OCI-LY1 (cell line): ENCODE data around the gene VARS1.
"Not testable (repeated sequence)": the region's sequence is repeated elsewhere in the genome, so short reads cannot be mapped to it uniquely, and the experiment has no call there.

Experiments used
- H2AFZ ChIP-seq: fragments of 200-600 bp; sonication (generic), shearing (Covaris generic); 2 replicates; pipeline ENCODE4 v1.6.0; 2014; ENCODE audit warnings: antibody characterized with exemption, mild to moderate bottlenecking, low read length
- H3F3A ChIP-seq: fragments of 200-600 bp; sonication (generic), shearing (Covaris generic); 2 replicates; pipeline ENCODE4 v1.6.0; 2014; ENCODE audit warnings: mild to moderate bottlenecking, antibody characterized with exemption, low read length, moderate library complexity; ENCODE audit not compliant: insufficient read depth
- H3K27ac ChIP-seq: fragments of 200-600 bp; sonication (generic); 2 replicates; pipeline ENCODE4 v1.5.1; 2014; ENCODE audit warnings: low read length, mixed run types, mild to moderate bottlenecking, low read depth; ENCODE audit not compliant: poor library complexity, severe bottlenecking
- H3K27me3 ChIP-seq: fragments of 200-600 bp; sonication (generic); 2 replicates; pipeline ENCODE4 v1.6.0; 2014; ENCODE audit warnings: antibody characterized with exemption, mild to moderate bottlenecking, low read length, moderate library complexity; ENCODE audit not compliant: insufficient read depth
- H3K36me3 ChIP-seq: fragments of 200-600 bp; sonication (generic); 2 replicates; pipeline ENCODE4 v1.6.1; 2014; ENCODE audit warnings: mild to moderate bottlenecking, antibody characterized with exemption, low read length, moderate library complexity, mixed read lengths; ENCODE audit not compliant: insufficient read depth
- H3K4me1 ChIP-seq: fragments of 200-600 bp; sonication (generic); 2 replicates; pipeline ENCODE4 v1.5.1; 2014; ENCODE audit warnings: mild to moderate bottlenecking, low read length, moderate library complexity; ENCODE audit not compliant: insufficient read depth, severe bottlenecking
- H3K4me2 ChIP-seq: fragments of 200-600 bp; sonication (generic), shearing (Covaris generic); 2 replicates; pipeline ENCODE4 v1.6.1; 2014; ENCODE audit warnings: low read length
- H3K4me3 ChIP-seq: fragments of 200-600 bp; sonication (generic); 2 replicates; pipeline ENCODE4 v1.5.1; 2014; ENCODE audit warnings: low read length, low read depth, mild to moderate bottlenecking, mixed read lengths; ENCODE audit not compliant: poor library complexity, severe bottlenecking
- H3K79me2 ChIP-seq: fragments of 200-600 bp; shearing (Covaris generic); 2 replicates; pipeline ENCODE4 v1.6.1; 2016; ENCODE audit warnings: mixed run types, low read length, mixed read lengths; ENCODE audit not compliant: insufficient read depth
- H3K9ac ChIP-seq: fragments of 200-600 bp; sonication (generic), shearing (Covaris generic); 2 replicates; pipeline ENCODE4 v1.6.1; 2014; ENCODE audit warnings: mild to moderate bottlenecking, low read length, mixed read lengths
- H3K9me2 ChIP-seq: fragments of 200-600 bp; sonication (generic), shearing (Covaris generic); 2 replicates; pipeline ENCODE4 v1.6.1; 2014; ENCODE audit warnings: low read depth, mild to moderate bottlenecking, low read length, mixed read lengths
- H3K9me3 ChIP-seq: fragments of 200-600 bp; shearing (Covaris generic); 2 replicates; pipeline ENCODE4 v1.6.1; 2014; ENCODE audit warnings: low read length, mixed read lengths
- H4K20me1 ChIP-seq: fragments of 200-600 bp; sonication (generic), shearing (Covaris generic); 2 replicates; pipeline ENCODE4 v1.6.0; 2016; ENCODE audit warnings: mild to moderate bottlenecking, low read length; ENCODE audit not compliant: insufficient read depth
- EZH2 ChIP-seq: fragments of 200-600 bp; sonication (generic), shearing (Covaris generic); IDR thresholded peaks from 2 replicates; pipeline ENCODE4 v1.8.0; 2017; ENCODE audit warnings: borderline replicate concordance, mixed run types, mild to moderate bottlenecking, antibody characterized with exemption, low read length, moderate library complexity, mixed read lengths
- TF ChIP-seq, protein P1 (sequence below): fragments of 200-600 bp; sonication (generic), shearing (Covaris generic); IDR thresholded peaks from 2 replicates; pipeline ENCODE4 v1.5.1; 2017; ENCODE audit warnings: mild to moderate bottlenecking, antibody characterized with exemption, low read length, moderate library complexity, mixed read lengths

Gene VARS1

DNA sequence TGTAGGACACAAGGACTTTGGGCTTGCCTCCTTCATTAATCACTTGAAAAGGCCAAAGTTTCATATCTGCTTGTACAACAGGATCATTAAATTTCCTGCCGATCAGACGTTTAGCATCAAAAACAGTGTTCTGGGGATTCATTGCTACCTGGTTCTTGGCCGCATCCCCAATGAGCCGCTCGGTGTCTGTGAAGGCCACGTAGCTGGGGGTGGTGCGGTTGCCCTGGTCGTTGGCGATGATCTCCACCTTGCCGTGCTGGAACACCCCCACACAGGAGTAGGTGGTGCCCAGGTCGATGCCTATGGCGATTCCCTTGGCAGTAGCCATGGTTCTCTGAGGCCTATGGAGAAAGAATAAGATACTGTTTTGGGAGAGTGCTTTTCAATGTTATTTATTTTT is 16.1 kb upstream of the VARS1 start:
- no peaks in the 10 kb centered on the region for H3K79me2 ChIP-seq
- no peak overlapping the region for H2AFZ ChIP-seq

DNA sequence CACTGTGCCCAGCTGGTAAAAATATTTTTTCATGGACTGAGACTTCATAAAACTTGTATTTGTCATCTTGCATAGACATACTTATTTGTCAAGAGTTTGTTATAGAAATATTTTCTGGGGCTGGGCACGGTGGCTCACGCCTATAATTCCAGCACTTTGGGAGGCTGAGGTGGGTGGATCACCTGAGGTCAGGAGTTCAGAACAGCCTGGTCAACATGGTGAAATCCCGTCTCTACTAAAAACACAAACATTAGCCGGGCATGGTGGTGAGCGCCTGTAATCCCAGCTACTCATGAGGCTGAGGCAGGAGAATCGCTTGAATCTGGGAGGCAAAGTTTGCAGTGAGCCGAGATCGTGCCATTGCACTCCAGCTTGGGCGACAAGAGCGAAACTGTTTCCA is 13.0 kb upstream of the VARS1 start:
- not testable (repeated sequence) for H3K27ac ChIP-seq, H3K79me2 ChIP-seq, H3K4me3 ChIP-seq, H2AFZ ChIP-seq, H3K27me3 ChIP-seq, H3K9ac ChIP-seq, H3K4me2 ChIP-seq, H3K36me3 ChIP-seq, H3K9me2 ChIP-seq, H4K20me1 ChIP-seq, H3K9me3 ChIP-seq, H3F3A ChIP-seq
- peaks cover 14% of the 10 kb centered on the region for H3K4me1 ChIP-seq

More for the DNA sequence above, 16.1 kb upstream of the VARS1 start:
- no peak for TF ChIP-seq EZH2
- TF ChIP-seq, protein P1, sequence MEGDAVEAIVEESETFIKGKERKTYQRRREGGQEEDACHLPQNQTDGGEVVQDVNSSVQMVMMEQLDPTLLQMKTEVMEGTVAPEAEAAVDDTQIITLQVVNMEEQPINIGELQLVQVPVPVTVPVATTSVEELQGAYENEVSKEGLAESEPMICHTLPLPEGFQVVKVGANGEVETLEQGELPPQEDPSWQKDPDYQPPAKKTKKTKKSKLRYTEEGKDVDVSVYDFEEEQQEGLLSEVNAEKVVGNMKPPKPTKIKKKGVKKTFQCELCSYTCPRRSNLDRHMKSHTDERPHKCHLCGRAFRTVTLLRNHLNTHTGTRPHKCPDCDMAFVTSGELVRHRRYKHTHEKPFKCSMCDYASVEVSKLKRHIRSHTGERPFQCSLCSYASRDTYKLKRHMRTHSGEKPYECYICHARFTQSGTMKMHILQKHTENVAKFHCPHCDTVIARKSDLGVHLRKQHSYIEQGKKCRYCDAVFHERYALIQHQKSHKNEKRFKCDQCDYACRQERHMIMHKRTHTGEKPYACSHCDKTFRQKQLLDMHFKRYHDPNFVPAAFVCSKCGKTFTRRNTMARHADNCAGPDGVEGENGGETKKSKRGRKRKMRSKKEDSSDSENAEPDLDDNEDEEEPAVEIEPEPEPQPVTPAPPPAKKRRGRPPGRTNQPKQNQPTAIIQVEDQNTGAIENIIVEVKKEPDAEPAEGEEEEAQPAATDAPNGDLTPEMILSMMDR = no peak
- no peaks in the 10 kb centered on the region; the same call in 1 of the 2 replicates for H3K27me3 ChIP-seq
- peaks cover 9% of the 10 kb centered on the region for H3K4me1 ChIP-seq
- no peaks in the 10 kb centered on the region for H3K36me3 ChIP-seq
- H3K4me3 ChIP-seq = no peak overlapping the region
- H3K9me2 ChIP-seq = no peaks in the 10 kb centered on the region
- H3K9me3 ChIP-seq = no peaks in the 10 kb centered on the region
- no peak overlapping the region for H3K27ac ChIP-seq
- H3K4me2 ChIP-seq = no peak overlapping the region
- H3K9ac ChIP-seq = no peak overlapping the region
- H3F3A ChIP-seq = no peaks in the 10 kb centered on the region
- H4K20me1 ChIP-seq = no peaks in the 10 kb centered on the region

DNA sequence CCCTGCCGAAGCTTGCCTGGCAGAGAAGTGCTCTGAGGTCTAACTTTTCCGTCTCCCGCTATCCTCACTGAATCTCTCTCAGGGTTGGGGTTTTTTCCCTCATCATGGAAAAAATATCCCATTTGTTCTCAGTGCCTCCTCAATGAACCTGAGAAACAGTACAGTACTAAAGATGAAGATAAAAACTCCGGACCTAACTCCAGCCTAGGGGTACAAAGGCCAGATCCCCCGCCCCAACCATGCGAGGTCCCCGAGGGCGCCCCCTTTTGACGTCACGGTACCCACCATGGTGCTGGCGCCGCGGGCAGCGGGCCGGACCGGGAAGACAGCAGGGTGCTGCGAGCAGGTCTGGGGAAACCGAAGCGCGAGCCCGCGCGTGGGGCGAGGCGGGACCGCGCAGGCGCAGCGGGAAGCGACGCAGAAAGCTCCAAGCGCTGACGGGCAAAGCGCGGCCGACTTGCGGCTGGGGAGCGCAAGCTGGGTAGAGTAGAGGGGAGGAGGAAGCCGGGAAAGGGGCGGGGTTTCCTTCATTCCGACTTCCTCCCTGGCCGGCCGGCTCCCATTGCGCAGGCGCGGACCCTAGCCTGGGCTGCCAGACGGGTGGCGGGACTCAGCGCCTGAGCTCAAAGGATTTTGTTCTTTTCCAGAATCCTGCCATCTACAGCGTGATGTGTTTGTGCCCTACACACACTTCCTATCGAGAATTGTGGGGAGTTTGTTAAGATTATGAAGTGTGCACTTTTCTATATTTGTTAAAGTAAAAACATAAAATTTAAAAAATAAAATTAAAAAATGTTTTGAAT is 11.1 kb upstream of the VARS1 start, which contains the start of gene LSM2:
Gene LSM2, minus strand, starts transcription at position 497 of the 803 bp plus-strand sequence. Its CDS starts 209 bp downstream, at position 288.
- no peaks in the 10 kb centered on the region for H3K9me2 ChIP-seq
- TF ChIP-seq, protein P1 = peak; percentile 59
- no peak for TF ChIP-seq EZH2
- peak within 1 kb of the TSS; percentile 93 for H3K4me3 ChIP-seq
- H4K20me1 ChIP-seq = no peaks in the 10 kb centered on the region
- H3K79me2 ChIP-seq = peaks cover 9% of the 10 kb centered on the region
- H3F3A ChIP-seq = no peaks in the 10 kb centered on the region
- H3K9me3 ChIP-seq = no peaks in the 10 kb centered on the region
- H3K36me3 ChIP-seq = peaks cover 14% of the 10 kb centered on the region
- H3K4me1 ChIP-seq = peaks cover 14% of the 10 kb centered on the region
- H3K27me3 ChIP-seq = no peaks in the 10 kb centered on the region
- peak within 1 kb of the TSS; percentile 59 for H3K27ac ChIP-seq
- peak within 1 kb of the TSS; percentile 98 for H3K9ac ChIP-seq
- 0 out of 2 replicates have a peak within 1 kb of the TSS, but pooled peaks have one; percentile 45 for H2AFZ ChIP-seq
- peak within 1 kb of the TSS; percentile 96 for H3K4me2 ChIP-seq
